Caco-2 (cell line): ENCODE data around the gene ADM. TPM values are rescaled to one million over a fixed set of nuclear protein-coding genes. Genes with fewer than 3 reads are reported as not detected.

ENCODE experiments used
- BruUV-seq: library from RNA; stranded (reverse); fragments of 400-500 nt; replicated peaks from 2 replicates; lab custom pipeline; 2021; lab: Mats Ljungman, UMichigan
- CTCF ChIA-PET: fragments of 300-600 bp; sonication (Branson Sonifier 250); formaldehyde crosslinking; loops from one replicate; lab custom pipeline; 2022; ENCODE audit warnings: antibody characterized with exemption; lab: Charles Lee
- POLR2A ChIA-PET: fragments of 300-600 bp; sonication (Branson Sonifier 250); formaldehyde crosslinking; loops from one replicate; lab custom pipeline; 2022; ENCODE audit warnings: antibody characterized with exemption; lab: Charles Lee
- DNase-seq, 2 experiments: peaks; one replicate each; pipeline versions ENCODE4 v3.0.0 to v3.0.0-alpha.2; 2020 to 2022
- H3K27me3 ChIP-seq: replicated peaks from 2 replicates; pipeline ENCODE4 v1.6.0; 2011; ENCODE audit warnings: low read length; ENCODE audit not compliant: control insufficient read depth, insufficient read depth
- H3K36me3 ChIP-seq: 2 replicates; pipeline ENCODE4 v1.5.1; 2011; ENCODE audit warnings: low read length; ENCODE audit not compliant: control insufficient read depth, insufficient read depth
- H3K4me1 ChIP-seq: fragments of 250-450 bp; sonication (Bioruptor Pico); 2 replicates; pipeline ENCODE4 v1.5.1; 2020; ENCODE audit warnings: mild to moderate bottlenecking
- H3K4me3 ChIP-seq: 2 replicates; pipeline ENCODE4 v1.5.1; 2011; ENCODE audit warnings: low read depth, mild to moderate bottlenecking, control low read depth, low read length
- H3K9me3 ChIP-seq: fragments of 250-450 bp; sonication (Bioruptor Pico); 2 replicates; pipeline ENCODE4 v1.5.1; 2020; ENCODE audit warnings: mild to moderate bottlenecking, moderate library complexity
- H3K27ac Mint-ChIP-seq: one replicate; pipeline ENCODE4 v1.8.0; 2022; ENCODE audit warnings: mixed read lengths; ENCODE audit not compliant: unreplicated experiment
- H3K27me3 Mint-ChIP-seq: one replicate; pipeline ENCODE4 v1.8.0; 2022; ENCODE audit warnings: mixed read lengths; ENCODE audit not compliant: insufficient read depth, unreplicated experiment
- H3K36me3 Mint-ChIP-seq: one replicate; pipeline ENCODE4 v1.8.0; 2022; ENCODE audit warnings: mild to moderate bottlenecking, mixed read lengths; ENCODE audit not compliant: insufficient read depth, unreplicated experiment
- H3K4me1 Mint-ChIP-seq: one replicate; pipeline ENCODE4 v1.8.0; 2022; ENCODE audit warnings: low read depth, mixed read lengths; ENCODE audit not compliant: unreplicated experiment
- H3K4me3 Mint-ChIP-seq: one replicate; pipeline ENCODE4 v1.8.0; 2022; ENCODE audit warnings: mild to moderate bottlenecking, moderate library complexity, mixed read lengths; ENCODE audit not compliant: unreplicated experiment
- H3K9me3 Mint-ChIP-seq: one replicate; pipeline ENCODE4 v1.8.0; 2022; ENCODE audit warnings: mixed read lengths; ENCODE audit not compliant: unreplicated experiment
- CTCF ChIP-seq, 2 experiments: fragments of 200-600 bp in 1 of 2; IDR thresholded peaks; 1 replicate in 1 of 2; 2 replicates in 1 of 2; pipeline versions ENCODE4 v1.5.1 to v1.8.0; 2011 to 2022; ENCODE audit warnings: antibody characterized with exemption in 1 of 2, control low read depth in 1 of 2, inconsistent platforms in 1 of 2, low read depth in 1 of 2, low read length in 1 of 2, mild to moderate bottlenecking in 1 of 2, moderate library complexity in 1 of 2; ENCODE audit not compliant: insufficient read depth in 1 of 2, severe bottlenecking in 1 of 2, unreplicated experiment in 1 of 2
- intact Hi-C: fragments of 100-400 bp; cut with micrococcal nuclease; formaldehyde crosslinking; loops from one replicate; pipeline ENCODE4 v1.10.0; 2022; ENCODE audit not compliant: unreplicated experiment
- total RNA-seq: library from RNA; stranded (reverse); gene quantifications from 2 replicates; pipeline ENCODE4 v1.2.3, GENCODE V29; 2022

Gene ADM
- total RNA-seq, 1 experiment from 2014 or later, result 127 TPM

GRCh38 chr11:10348650-10349280, 43.9 kb downstream of the ADM start:
- Mint-ChIP-seq H3K27ac (no peak overlapping the region), H3K9me3 (no peaks in the 10 kb centered on the region), H3K4me3 (no peak overlapping the region), H3K27me3 (no peaks in the 10 kb centered on the region), H3K36me3 (no peaks in the 10 kb centered on the region), H3K4me1 (peaks cover 14% of the 10 kb centered on the region)
- CTCF ChIA-PET, result no interaction called here
- no TSS peak for BruUV-seq
- TF ChIP-seq CTCF (IDR thresholded peaks at IDR 0.05; ENCODE audit: insufficient read depth in 1 of 2, low read depth in 1 of 2, low read length in 1 of 2, severe bottlenecking in 1 of 2, unreplicated experiment in 1 of 2), result no peak
- Histone ChIP-seq H3K9me3 (no peaks in the 10 kb centered on the region), H3K4me1 (peaks cover 47% of the 10 kb centered on the region), H3K4me3 (no peak overlapping the region), H3K27me3 (no peaks in the 10 kb centered on the region), H3K36me3 (no peaks in the 10 kb centered on the region)
- POLR2A ChIA-PET, result interaction anchor here (0.6 kb wide), 1 partner anchor 11 kb away, joined by 6 read pairs; no protein-coding TSS in a partner anchor
- DNase-seq, result no peak
- intact Hi-C loops, result no loop called here

- no peak for TF ChIP-seq CTCF (IDR thresholded peaks at IDR 0.05; ENCODE audit: insufficient read depth in 1 of 2, low read depth in 1 of 2, low read length in 1 of 2, severe bottlenecking in 1 of 2, unreplicated experiment in 1 of 2)
- no peak overlapping the region for H3K4me3 Mint-ChIP-seq
- ChIA-PET CTCF (no interaction called here), POLR2A (interaction anchor here (0.6 kb wide), 1 partner anchor 11 kb away, joined by 6 read pairs; no protein-coding TSS in a partner anchor)
- no peaks in the 10 kb centered on the region for H3K36me3 Mint-ChIP-seq
- BruUV-seq, result no TSS peak
- DNase-seq, result no peak
- Histone ChIP-seq H3K9me3 (no peaks in the 10 kb centered on the region), H3K4me3 (no peak overlapping the region), H3K36me3 (no peaks in the 10 kb centered on the region), H3K27me3 (no peaks in the 10 kb centered on the region), H3K4me1 (peaks cover 47% of the 10 kb centered on the region)
- intact Hi-C loops, result no loop called here
- no peaks in the 10 kb centered on the region for H3K27me3 Mint-ChIP-seq
- H3K27ac Mint-ChIP-seq, result peak overlapping the region; percentile 32
- H3K4me1 Mint-ChIP-seq, result peaks cover 14% of the 10 kb centered on the region
- H3K9me3 Mint-ChIP-seq, result no peaks in the 10 kb centered on the region
Measured at GRCh38 chr11:10349281-10349665, 44.4 kb downstream of the ADM start.

- peaks cover 14% of the 10 kb centered on the region for H3K4me1 Mint-ChIP-seq
- no peaks in the 10 kb centered on the region for H3K9me3 Mint-ChIP-seq
- H3K4me3 Mint-ChIP-seq, result no peak overlapping the region
- H3K9me3 ChIP-seq, result no peaks in the 10 kb centered on the region
- H3K4me3 ChIP-seq, result no peak overlapping the region
- H3K36me3 Mint-ChIP-seq, result no peaks in the 10 kb centered on the region
- no peaks in the 10 kb centered on the region for H3K27me3 ChIP-seq
- no TSS peak for BruUV-seq
- no peaks in the 10 kb centered on the region for H3K36me3 ChIP-seq
- TF ChIP-seq CTCF (IDR thresholded peaks at IDR 0.05; ENCODE audit: insufficient read depth in 1 of 2, low read depth in 1 of 2, low read length in 1 of 2, severe bottlenecking in 1 of 2, unreplicated experiment in 1 of 2), result no peak
- H3K27ac Mint-ChIP-seq, result peak overlapping the region; percentile 32
- intact Hi-C loops, result loop anchor here (2.0 to 5.0 kb wide), 2 partner anchors 43 to 45 kb away; partner anchors contain the start of gene ADM
- DNase-seq, result no peak
- ChIA-PET POLR2A (interaction anchor here (0.7 kb wide), 1 partner anchor 23 kb away, joined by 3 read pairs; no protein-coding TSS in a partner anchor), CTCF (no interaction called here)
- H3K27me3 Mint-ChIP-seq, result no peaks in the 10 kb centered on the region
- peaks cover 47% of the 10 kb centered on the region for H3K4me1 ChIP-seq
Measured at GRCh38 chr11:10349806-10350205, 44.9 kb downstream of the ADM start.
